ENCODE data around the gene MYRF. TPM values are rescaled to one million over a fixed set of nuclear protein-coding genes. Genes with fewer than 3 reads are reported as not detected.

The MYRF gene
- total and polyA plus RNA-seq, 9 of the 15 experiments (the other 6 are each of a cell fraction or from before 2014, with no cell fraction given), result 2.3 to 25.8 (median 7.1) TPM

GRCh38 chr11:61815790-61816735, 63.6 kb downstream of the MYRF start (continued):
- TF ChIP-seq AFF4 (CRISPR knock-in tag; IDR thresholded peaks at IDR 0.05) (no peak; the same call in 1 of the 2 replicates), KLF16 (IDR thresholded peaks at IDR 0.05) (no peak), SP1 (CRISPR knock-in tag; IDR thresholded peaks at IDR 0.05) (no peak; the same call in 1 of the 2 replicates), MLLT1 (IDR thresholded peaks at IDR 0.05) (peak; percentile 41 to 74; a peak in 3 of 4 replicates), DMBX1 (CRISPR knock-in tag; IDR thresholded peaks at IDR 0.05; ENCODE audit: borderline replicate concordance) (no peak), STAT5A (IDR thresholded peaks at IDR 0.05; ENCODE audit: borderline replicate concordance, low read length) (no peak), ZFP91 (CRISPR knock-in tag; IDR thresholded peaks at IDR 0.05) (no peak), ELF4 (CRISPR knock-in tag; IDR thresholded peaks at IDR 0.05) (0 out of 2 replicates have a peak, but pooled peaks have one; percentile 54), CREB3 (tag; conservative IDR thresholded peaks at IDR 0.05; ENCODE audit: low read depth) (0 out of 2 replicates have a peak, but pooled peaks have one; percentile 8), RBM15 (IDR thresholded peaks at IDR 0.05; ENCODE audit: insufficient read depth, low read length) (no peak), PTBP1 (IDR thresholded peaks at IDR 0.05; ENCODE audit: low read depth, low read length) (no peak), YBX1 (IDR thresholded peaks at IDR 0.05) (no peak), CBFA2T2 (conservative IDR thresholded peaks at IDR 0.05) (no peak), GTF2B (IDR thresholded peaks at IDR 0.05; ENCODE audit: extremely low read depth, insufficient read length) (no peak), GTF2A2 (tag; IDR thresholded peaks at IDR 0.05) (no peak), RBM39 (optimal IDR thresholded peaks at IDR 0.05; ENCODE audit: low read depth, low read length) (no peak), CBX2 (IDR thresholded peaks at IDR 0.05; ENCODE audit: insufficient read depth, low read length, poor library complexity, severe bottlenecking) (no peak), GATA2 (CRISPR knock-in tag; IDR thresholded peaks at IDR 0.05) (no peak), RFX1 (IDR thresholded peaks at IDR 0.05) (no peak)

Measured in K562 (cell line).